Measurements from ENCODE around the gene CKMT1A.
"Not testable (repeated sequence)": the region's sequence is repeated elsewhere in the genome, so short reads cannot be mapped to it uniquely, and the experiment has no call there.

Gene CKMT1A

DNA sequence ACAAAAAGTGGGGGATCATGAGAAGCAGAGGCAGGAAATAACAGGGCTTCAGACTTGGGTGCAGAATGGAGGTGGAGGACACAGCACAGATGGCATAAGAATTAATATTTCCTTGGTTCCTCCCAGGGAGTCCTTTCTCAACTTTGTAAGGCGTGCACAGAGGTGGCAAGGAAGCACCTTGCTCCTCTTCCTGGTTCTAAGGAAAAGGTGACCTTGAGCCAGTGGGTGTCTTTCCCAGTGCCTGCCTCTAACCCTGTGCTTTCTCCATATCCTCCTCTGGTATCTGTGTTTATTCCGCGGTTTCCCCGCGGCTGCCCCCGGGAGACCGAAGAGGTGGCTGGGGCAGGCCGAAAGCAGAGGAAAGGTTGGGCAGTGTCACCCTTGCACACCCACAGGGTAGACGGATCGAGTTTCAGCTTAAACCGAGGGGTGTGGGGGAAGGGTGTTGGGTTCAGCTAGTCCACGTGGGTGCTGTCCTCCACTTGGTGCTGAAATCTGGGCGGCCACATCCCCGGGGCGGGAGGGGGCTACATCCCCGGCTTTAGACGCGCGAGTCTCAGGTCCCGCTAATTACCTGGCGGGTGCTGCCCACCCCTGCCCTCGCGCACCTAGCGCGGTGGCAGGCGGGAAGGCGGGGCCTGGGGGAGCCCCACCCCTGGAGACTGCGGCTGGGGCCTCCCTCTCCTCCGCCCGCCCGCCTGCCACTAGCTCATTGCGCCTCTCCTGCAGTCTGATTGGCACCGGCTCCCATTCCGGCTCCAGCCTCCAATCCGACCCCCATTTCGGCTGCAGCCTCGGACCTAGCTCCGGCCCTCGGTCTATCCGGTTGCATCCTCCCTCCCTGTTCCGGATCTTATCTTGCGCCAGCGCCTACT lies at the start of gene CKMT1A:
CKMT1A (plus strand) TSS at position 712 of the 875 bp plus-strand sequence. CDS start 192 bp downstream, outside the sequence.
- not testable (repeated sequence) for H3K4me3 ChIP-seq (ENCODE audit: low read depth, low read length)

GRCh38 chr15:43648649-43649429 lies 44.8 kb upstream of the CKMT1A start, which contains the start of gene CATSPER2:
Gene CATSPER2, minus strand, starts transcription at chr15:43648844. Its CDS starts 783 bp downstream, at chr15:43648061.
- TF ChIP-seq CTCF (IDR thresholded peaks at IDR 0.05; ENCODE audit: low read depth, low read length), result no peak
- no peak within 1 kb of the TSS for H3K4me3 ChIP-seq (ENCODE audit: low read depth, low read length)

DNA sequence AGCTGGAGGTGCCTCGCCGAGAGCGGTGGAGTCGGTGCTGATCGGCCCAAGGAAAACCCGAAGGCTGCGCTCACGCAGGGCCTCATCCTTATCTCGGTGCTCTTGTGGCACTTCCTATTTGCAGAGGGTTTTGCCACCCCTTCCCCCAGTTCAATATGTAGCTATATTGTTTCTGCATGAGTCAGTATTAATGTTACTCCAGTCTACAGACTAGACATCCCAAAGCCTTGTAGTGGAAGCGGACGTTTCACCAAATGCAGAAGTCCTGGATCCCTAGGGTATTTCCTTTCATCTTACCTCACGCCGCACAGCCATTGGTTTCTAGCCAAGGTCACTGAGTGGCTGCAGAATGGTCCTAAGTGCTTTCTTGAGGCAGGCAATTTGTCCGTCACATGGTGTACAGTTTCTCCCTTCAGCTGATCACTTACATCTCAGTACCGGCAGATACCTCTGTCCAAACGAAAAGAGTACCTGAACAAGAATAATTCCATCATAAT lies 44.2 kb upstream of the CKMT1A start:
- not testable (repeated sequence) for H3K4me3 ChIP-seq (ENCODE audit: low read depth, low read length)

- H3K4me3 ChIP-seq (ENCODE audit: low read depth, low read length), result not testable (repeated sequence)
Observed at GRCh38 chr15:43659727-43660126, 33.9 kb upstream of the CKMT1A start.

- H3K4me3 ChIP-seq (ENCODE audit: low read depth, low read length), result not testable (repeated sequence)
Observed at GRCh38 chr15:43662293-43662692, 31.4 kb upstream of the CKMT1A start.

GRCh38 chr15:43663333-43663732 lies 30.3 kb upstream of the CKMT1A start:
- H3K4me3 ChIP-seq (ENCODE audit: low read depth, low read length), result not testable (repeated sequence)

GRCh38 chr15:43666177-43666576 lies 27.5 kb upstream of the CKMT1A start:
- H3K4me3 ChIP-seq (ENCODE audit: low read depth, low read length), result not testable (repeated sequence)

GRCh38 chr15:43674175-43674574 lies 19.5 kb upstream of the CKMT1A start:
- H3K4me3 ChIP-seq (ENCODE audit: low read depth, low read length), result not testable (repeated sequence)

DNA sequence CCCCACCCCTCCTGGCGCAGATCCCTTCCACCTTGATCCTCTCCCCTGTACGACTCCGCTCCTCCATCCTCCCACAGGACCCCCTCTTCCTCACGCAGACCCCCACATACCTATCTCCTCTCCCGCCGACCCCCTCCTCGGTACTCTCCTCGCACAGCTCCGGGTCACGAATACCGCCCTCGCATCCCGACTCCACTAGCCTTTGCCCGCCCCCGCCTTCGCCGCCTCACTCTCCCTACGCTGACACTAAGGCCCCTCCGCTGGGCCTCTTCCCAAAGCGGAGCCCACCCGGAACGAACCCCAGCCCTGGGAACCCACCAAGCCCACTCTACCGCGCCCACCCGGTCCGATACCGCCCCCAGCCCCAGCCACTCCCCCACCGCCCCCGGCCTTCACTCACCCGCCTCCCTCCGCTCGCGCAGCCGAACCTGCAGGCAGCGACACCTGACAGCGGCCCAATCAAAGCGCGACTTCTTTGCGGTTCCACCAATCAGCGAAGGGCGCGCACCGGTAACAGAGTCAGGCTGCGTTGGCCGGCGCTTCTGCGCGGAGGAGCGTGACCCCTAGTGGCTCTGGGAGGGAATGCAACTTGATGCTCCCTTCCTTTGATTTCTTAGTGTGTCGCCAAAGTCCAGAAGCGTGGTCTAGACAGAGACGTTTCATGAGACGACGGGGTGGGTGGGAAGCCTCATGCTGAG lies 3.9 kb upstream of the CKMT1A start:
- not testable (repeated sequence) for H3K4me3 ChIP-seq (ENCODE audit: low read depth, low read length)

GRCh38 chr15:43692679-43693078 lies 980 bp upstream of the CKMT1A start:
- H3K4me3 ChIP-seq (ENCODE audit: low read depth, low read length), result not testable (repeated sequence)

- no peak overlapping the region for H3K4me3 ChIP-seq (ENCODE audit: low read depth, low read length)
- no peak for TF ChIP-seq CTCF (IDR thresholded peaks at IDR 0.05; ENCODE audit: low read depth, low read length)
Observed at GRCh38 chr15:43702174-43702573, 8.5 kb downstream of the CKMT1A start.

All from WI38 (cell line).